Rectal smooth muscle tissue (tissue), 1 donor: ENCODE data around the gene ASCL2.

Source experiments
- H3K27ac ChIP-seq: one replicate; pipeline ENCODE4 v1.7.0; 2013; ENCODE audit warnings: low read depth, low read length, inconsistent platforms
- H3K27me3 ChIP-seq: one replicate; pipeline ENCODE4 v1.7.0; 2013; ENCODE audit warnings: low read length; ENCODE audit not compliant: control insufficient read depth, insufficient read depth
- H3K36me3 ChIP-seq: one replicate; pipeline ENCODE4 v1.7.0; 2013; ENCODE audit warnings: low read length; ENCODE audit not compliant: control insufficient read depth, insufficient read depth
- H3K4me1 ChIP-seq: one replicate; pipeline ENCODE4 v1.7.0; 2013; ENCODE audit warnings: low read length; ENCODE audit not compliant: control insufficient read depth, insufficient read depth
- H3K4me3 ChIP-seq: one replicate; pipeline ENCODE4 v1.7.0; 2013; ENCODE audit warnings: low read length
- H3K9ac ChIP-seq: one replicate; pipeline ENCODE4 v1.7.0; 2013; ENCODE audit warnings: low read length

Gene ASCL2

GRCh38 chr11:2298795-2299761, 28.7 kb upstream of the ASCL2 start:
- H3K27me3 ChIP-seq = no peaks in the 10 kb centered on the region
- H3K27ac ChIP-seq = no peak overlapping the region
- no peak overlapping the region for H3K9ac ChIP-seq
- H3K4me3 ChIP-seq = no peak overlapping the region
- peaks cover 6% of the 10 kb centered on the region for H3K4me1 ChIP-seq
- no peaks in the 10 kb centered on the region for H3K36me3 ChIP-seq

GRCh38 chr11:2298131-2298794, 27.9 kb upstream of the ASCL2 start:
- no peak overlapping the region for H3K9ac ChIP-seq
- H3K4me1 ChIP-seq = peaks cover 3% of the 10 kb centered on the region
- H3K36me3 ChIP-seq = no peaks in the 10 kb centered on the region
- no peak overlapping the region for H3K4me3 ChIP-seq
- H3K27me3 ChIP-seq = no peaks in the 10 kb centered on the region
- no peak overlapping the region for H3K27ac ChIP-seq

- Histone ChIP-seq H3K36me3 (no peaks in the 10 kb centered on the region), H3K4me1 (no peaks in the 10 kb centered on the region), H3K9ac (no peak overlapping the region), H3K27me3 (no peaks in the 10 kb centered on the region), H3K27ac (no peak overlapping the region), H3K4me3 (no peak overlapping the region)
Measured at GRCh38 chr11:2297623-2298030, 27.2 kb upstream of the ASCL2 start.

GRCh38 chr11:2296913-2297622, 26.7 kb upstream of the ASCL2 start:
- H3K36me3 ChIP-seq = no peaks in the 10 kb centered on the region
- H3K4me1 ChIP-seq = no peaks in the 10 kb centered on the region
- no peak overlapping the region for H3K27ac ChIP-seq
- H3K27me3 ChIP-seq = no peaks in the 10 kb centered on the region
- H3K9ac ChIP-seq = no peak overlapping the region
- H3K4me3 ChIP-seq = no peak overlapping the region

GRCh38 chr11:2295971-2296912, 25.9 kb upstream of the ASCL2 start:
- H3K4me3 ChIP-seq = no peak overlapping the region
- H3K9ac ChIP-seq = no peak overlapping the region
- no peak overlapping the region for H3K27ac ChIP-seq
- H3K27me3 ChIP-seq = no peaks in the 10 kb centered on the region
- H3K4me1 ChIP-seq = no peaks in the 10 kb centered on the region
- no peaks in the 10 kb centered on the region for H3K36me3 ChIP-seq

GRCh38 chr11:2294926-2295290, 24.5 kb upstream of the ASCL2 start:
- Histone ChIP-seq H3K27ac (no peak overlapping the region), H3K36me3 (no peaks in the 10 kb centered on the region), H3K4me3 (no peak overlapping the region), H3K27me3 (no peaks in the 10 kb centered on the region), H3K9ac (no peak overlapping the region), H3K4me1 (no peaks in the 10 kb centered on the region)

GRCh38 chr11:2293984-2294925, 23.9 kb upstream of the ASCL2 start:
- Histone ChIP-seq H3K9ac (no peak overlapping the region), H3K27ac (no peak overlapping the region), H3K36me3 (no peaks in the 10 kb centered on the region), H3K4me3 (no peak overlapping the region), H3K27me3 (no peaks in the 10 kb centered on the region), H3K4me1 (no peaks in the 10 kb centered on the region)

- Histone ChIP-seq H3K36me3 (no peaks in the 10 kb centered on the region), H3K4me1 (no peaks in the 10 kb centered on the region), H3K27me3 (no peaks in the 10 kb centered on the region), H3K27ac (no peak overlapping the region), H3K4me3 (no peak overlapping the region), H3K9ac (no peak overlapping the region)
Measured at GRCh38 chr11:2293531-2293971, 23.2 kb upstream of the ASCL2 start.

- H3K9ac ChIP-seq = no peak overlapping the region
- H3K4me1 ChIP-seq = no peaks in the 10 kb centered on the region
- H3K4me3 ChIP-seq = no peak overlapping the region
- H3K27ac ChIP-seq = no peak overlapping the region
- no peaks in the 10 kb centered on the region for H3K27me3 ChIP-seq
- no peaks in the 10 kb centered on the region for H3K36me3 ChIP-seq
Measured at GRCh38 chr11:2290351-2290841, 20.0 kb upstream of the ASCL2 start.

- Histone ChIP-seq H3K4me1 (no peaks in the 10 kb centered on the region), H3K27ac (no peak overlapping the region), H3K9ac (no peak overlapping the region), H3K36me3 (no peaks in the 10 kb centered on the region), H3K27me3 (no peaks in the 10 kb centered on the region), H3K4me3 (no peak overlapping the region)
Measured at GRCh38 chr11:2289859-2290258, 19.5 kb upstream of the ASCL2 start.

- Histone ChIP-seq H3K9ac (no peak overlapping the region), H3K4me1 (no peaks in the 10 kb centered on the region), H3K27ac (no peak overlapping the region), H3K27me3 (no peaks in the 10 kb centered on the region), H3K4me3 (no peak overlapping the region), H3K36me3 (no peaks in the 10 kb centered on the region)
Measured at GRCh38 chr11:2289350-2289749, 19.0 kb upstream of the ASCL2 start.
